ENCODE data around the gene PRPF19.

Gene PRPF19

GRCh38 chr11:60926500-60926899, 20.1 kb upstream of the PRPF19 start:
- TF ChIP-seq CTCF (IDR thresholded peaks at IDR 0.05; ENCODE audit: low read depth, low read length): no peak
- no peak for DNase-seq (ENCODE audit: extremely low read depth, low read depth)

- DNase-seq (ENCODE audit: extremely low read depth, low read depth): no peak
- TF ChIP-seq CTCF (IDR thresholded peaks at IDR 0.05; ENCODE audit: low read depth, low read length): no peak
Measured at GRCh38 chr11:60925868-60926267, 19.5 kb upstream of the PRPF19 start.

GRCh38 chr11:60924906-60925853, 18.8 kb upstream of the PRPF19 start:
- no peak for TF ChIP-seq CTCF (IDR thresholded peaks at IDR 0.05; ENCODE audit: low read depth, low read length)
- no peak for DNase-seq (ENCODE audit: extremely low read depth, low read depth)

- TF ChIP-seq CTCF (IDR thresholded peaks at IDR 0.05; ENCODE audit: low read depth, low read length): no peak
- no peak for DNase-seq (ENCODE audit: extremely low read depth, low read depth)
Measured at GRCh38 chr11:60924110-60924905, 17.9 kb upstream of the PRPF19 start, which contains the start of gene TMEM132A. Gene TMEM132A, plus strand, starts transcription at chr11:60924460. Its CDS starts 174 bp downstream, at chr11:60924634.

GRCh38 chr11:60923800-60924109, 17.4 kb upstream of the PRPF19 start:
- no peak for DNase-seq (ENCODE audit: extremely low read depth, low read depth)
- TF ChIP-seq CTCF (IDR thresholded peaks at IDR 0.05; ENCODE audit: low read depth, low read length): no peak

GRCh38 chr11:60923326-60923725, 16.9 kb upstream of the PRPF19 start:
- DNase-seq (ENCODE audit: extremely low read depth, low read depth): no peak
- TF ChIP-seq CTCF (IDR thresholded peaks at IDR 0.05; ENCODE audit: low read depth, low read length): no peak

GRCh38 chr11:60922906-60923305, 16.5 kb upstream of the PRPF19 start:
- no peak for TF ChIP-seq CTCF (IDR thresholded peaks at IDR 0.05; ENCODE audit: low read depth, low read length)
- no peak for DNase-seq (ENCODE audit: extremely low read depth, low read depth)
